ENCODE results near the gene PLCE1.

PLCE1 gene

GRCh38 chr10:94023906-94024305 lies 30.2 kb downstream of the PLCE1 start:
- no peak for DNase-seq (ENCODE audit: low read depth)

GRCh38 chr10:94024407-94024806 lies 30.7 kb downstream of the PLCE1 start:
- no peak for DNase-seq (ENCODE audit: low read depth)

- DNase-seq (ENCODE audit: low read depth): no peak
Measured at GRCh38 chr10:94025806-94026205, 32.1 kb downstream of the PLCE1 start.

- DNase-seq (ENCODE audit: low read depth): no peak
Measured at GRCh38 chr10:94027197-94027596, 33.5 kb downstream of the PLCE1 start.

GRCh38 chr10:94029955-94030354 lies 36.2 kb downstream of the PLCE1 start:
- DNase-seq (ENCODE audit: low read depth): no peak

- no peak for DNase-seq (ENCODE audit: low read depth)
Measured at GRCh38 chr10:94035982-94036765, 42.4 kb downstream of the PLCE1 start.

GRCh38 chr10:94036766-94037033 lies 43.0 kb downstream of the PLCE1 start:
- no peak for DNase-seq (ENCODE audit: low read depth)

- DNase-seq (ENCODE audit: low read depth): no peak
Measured at GRCh38 chr10:94037286-94037685, 43.6 kb downstream of the PLCE1 start.

- DNase-seq (ENCODE audit: low read depth): no peak
Measured at GRCh38 chr10:94038024-94038423, 44.3 kb downstream of the PLCE1 start.

- DNase-seq (ENCODE audit: low read depth): no peak
Measured at GRCh38 chr10:94041206-94041605, 47.5 kb downstream of the PLCE1 start.

GRCh38 chr10:94042001-94042833 lies 48.5 kb downstream of the PLCE1 start:
- no peak for DNase-seq (ENCODE audit: low read depth)

GRCh38 chr10:94042834-94043175 lies 49.1 kb downstream of the PLCE1 start:
- no peak for DNase-seq (ENCODE audit: low read depth)

All from stimulated activated CD4-positive, alpha-beta T cell treated with anti-CD3 and anti-CD28 coated beads, Interleukin-2, amount 100 ng/mL, for 4 hours (primary cell).